ENCODE results near the gene IDH3A.

IDH3A gene

GRCh38 chr15:78130466-78131294 is 18.5 kb upstream of the IDH3A start:
- Histone ChIP-seq H3K36me3 (ENCODE audit: insufficient read depth, low read length) (no peaks in the 10 kb centered on the region), H3K9ac (ENCODE audit: low read length) (no peak overlapping the region), H3K27me3 (ENCODE audit: control insufficient read depth in 1 of 2, insufficient read depth in 2 of 2, low read length in 2 of 2) (no peaks in the 10 kb centered on the region), H3K9me3 (ENCODE audit: low read length) (no peaks in the 10 kb centered on the region), H3K27ac (ENCODE audit: low read depth, low read length) (no peak overlapping the region), H3K4me3 (ENCODE audit: low read depth in 1 of 2, low read length in 2 of 2) (peak overlapping the region in 1 of 2 donors; percentile 45), H3K4me1 (ENCODE audit: insufficient read depth, low read length) (peaks cover 9% of the 10 kb centered on the region)

GRCh38 chr15:78131295-78132061 is 17.7 kb upstream of the IDH3A start, which contains the start of gene CIB2:
TSS of gene CIB2 (minus strand) at chr15:78131445. CDS start at chr15:78131215, 230 bp downstream.
- Histone ChIP-seq H3K36me3 (ENCODE audit: insufficient read depth, low read length) (no peaks in the 10 kb centered on the region), H3K4me1 (ENCODE audit: insufficient read depth, low read length) (peaks cover 9% of the 10 kb centered on the region), H3K27me3 (ENCODE audit: control insufficient read depth in 1 of 2, insufficient read depth in 2 of 2, low read length in 2 of 2) (no peaks in the 10 kb centered on the region), H3K9me3 (ENCODE audit: low read length) (no peaks in the 10 kb centered on the region), H3K4me3 (ENCODE audit: low read depth in 1 of 2, low read length in 2 of 2) (peak within 1 kb of the TSS; percentile 45 to 82), H3K9ac (ENCODE audit: low read length) (peak within 1 kb of the TSS; percentile 72), H3K27ac (ENCODE audit: low read depth, low read length) (peak within 1 kb of the TSS; percentile 66)

GRCh38 chr15:78133801-78134200 is 15.4 kb upstream of the IDH3A start:
- Histone ChIP-seq H3K4me3 (ENCODE audit: low read depth in 1 of 2, low read length in 2 of 2) (no peak overlapping the region), H3K27ac (ENCODE audit: low read depth, low read length) (no peak overlapping the region), H3K9ac (ENCODE audit: low read length) (no peak overlapping the region), H3K27me3 (ENCODE audit: control insufficient read depth in 1 of 2, insufficient read depth in 2 of 2, low read length in 2 of 2) (no peaks in the 10 kb centered on the region), H3K36me3 (ENCODE audit: insufficient read depth, low read length) (no peaks in the 10 kb centered on the region), H3K9me3 (ENCODE audit: low read length) (no peaks in the 10 kb centered on the region), H3K4me1 (ENCODE audit: insufficient read depth, low read length) (peaks cover 9% of the 10 kb centered on the region)

- Histone ChIP-seq H3K9me3 (ENCODE audit: low read length) (no peaks in the 10 kb centered on the region), H3K36me3 (ENCODE audit: insufficient read depth, low read length) (no peaks in the 10 kb centered on the region), H3K9ac (ENCODE audit: low read length) (no peak overlapping the region), H3K27me3 (ENCODE audit: control insufficient read depth in 1 of 2, insufficient read depth in 2 of 2, low read length in 2 of 2) (no peaks in the 10 kb centered on the region), H3K4me3 (ENCODE audit: low read depth in 1 of 2, low read length in 2 of 2) (no peak overlapping the region), H3K27ac (ENCODE audit: low read depth, low read length) (no peak overlapping the region), H3K4me1 (ENCODE audit: insufficient read depth, low read length) (no peaks in the 10 kb centered on the region)
These were observed 9.6 kb upstream of the IDH3A start for GRCh38 chr15:78139578-78139977.

- H3K36me3 ChIP-seq (ENCODE audit: insufficient read depth, low read length), result no peaks in the 10 kb centered on the region
- no peaks in the 10 kb centered on the region for H3K27me3 ChIP-seq (ENCODE audit: control insufficient read depth in 1 of 2, insufficient read depth in 2 of 2, low read length in 2 of 2)
- no peak overlapping the region for H3K27ac ChIP-seq (ENCODE audit: low read depth, low read length)
- no peak overlapping the region for H3K4me3 ChIP-seq (ENCODE audit: low read depth in 1 of 2, low read length in 2 of 2)
- no peaks in the 10 kb centered on the region for H3K9me3 ChIP-seq (ENCODE audit: low read length)
- no peaks in the 10 kb centered on the region for H3K4me1 ChIP-seq (ENCODE audit: insufficient read depth, low read length)
- no peak overlapping the region for H3K9ac ChIP-seq (ENCODE audit: low read length)
These were observed 8.9 kb upstream of the IDH3A start for GRCh38 chr15:78140292-78140691.

- H3K4me1 ChIP-seq (ENCODE audit: insufficient read depth, low read length), result no peaks in the 10 kb centered on the region
- H3K9me3 ChIP-seq (ENCODE audit: low read length), result no peaks in the 10 kb centered on the region
- no peaks in the 10 kb centered on the region for H3K27me3 ChIP-seq (ENCODE audit: control insufficient read depth in 1 of 2, insufficient read depth in 2 of 2, low read length in 2 of 2)
- H3K9ac ChIP-seq (ENCODE audit: low read length), result no peak overlapping the region
- H3K36me3 ChIP-seq (ENCODE audit: insufficient read depth, low read length), result no peaks in the 10 kb centered on the region
- H3K27ac ChIP-seq (ENCODE audit: low read depth, low read length), result no peak overlapping the region
- H3K4me3 ChIP-seq (ENCODE audit: low read depth in 1 of 2, low read length in 2 of 2), result no peak overlapping the region
These were observed 6.8 kb upstream of the IDH3A start for GRCh38 chr15:78142332-78142731.

GRCh38 chr15:78146425-78147154 is 2.6 kb upstream of the IDH3A start:
- Histone ChIP-seq H3K9me3 (ENCODE audit: low read length) (no peaks in the 10 kb centered on the region), H3K27ac (ENCODE audit: low read depth, low read length) (no peak overlapping the region), H3K36me3 (ENCODE audit: insufficient read depth, low read length) (no peaks in the 10 kb centered on the region), H3K27me3 (ENCODE audit: control insufficient read depth in 1 of 2, insufficient read depth in 2 of 2, low read length in 2 of 2) (no peaks in the 10 kb centered on the region), H3K4me1 (ENCODE audit: insufficient read depth, low read length) (peaks cover 22% of the 10 kb centered on the region), H3K9ac (ENCODE audit: low read length) (no peak overlapping the region), H3K4me3 (ENCODE audit: low read depth in 1 of 2, low read length in 2 of 2) (no peak overlapping the region)

GRCh38 chr15:78147566-78147965 is 1.6 kb upstream of the IDH3A start:
- no peak overlapping the region for H3K9ac ChIP-seq (ENCODE audit: low read length)
- H3K27me3 ChIP-seq (ENCODE audit: control insufficient read depth in 1 of 2, insufficient read depth in 2 of 2, low read length in 2 of 2), result no peaks in the 10 kb centered on the region
- no peaks in the 10 kb centered on the region for H3K36me3 ChIP-seq (ENCODE audit: insufficient read depth, low read length)
- peaks cover 22% of the 10 kb centered on the region for H3K4me1 ChIP-seq (ENCODE audit: insufficient read depth, low read length)
- no peak overlapping the region for H3K4me3 ChIP-seq (ENCODE audit: low read depth in 1 of 2, low read length in 2 of 2)
- H3K27ac ChIP-seq (ENCODE audit: low read depth, low read length), result no peak overlapping the region
- no peaks in the 10 kb centered on the region for H3K9me3 ChIP-seq (ENCODE audit: low read length)

GRCh38 chr15:78148392-78149067 is 632 bp upstream of the IDH3A start:
- H3K4me3 ChIP-seq (ENCODE audit: low read depth in 1 of 2, low read length in 2 of 2), result peak overlapping the region; percentile 67 to 81
- H3K4me1 ChIP-seq (ENCODE audit: insufficient read depth, low read length), result peaks cover 22% of the 10 kb centered on the region
- no peaks in the 10 kb centered on the region for H3K9me3 ChIP-seq (ENCODE audit: low read length)
- H3K27me3 ChIP-seq (ENCODE audit: control insufficient read depth in 1 of 2, insufficient read depth in 2 of 2, low read length in 2 of 2), result no peaks in the 10 kb centered on the region
- peak overlapping the region; percentile 86 for H3K27ac ChIP-seq (ENCODE audit: low read depth, low read length)
- H3K9ac ChIP-seq (ENCODE audit: low read length), result peak overlapping the region; percentile 61
- no peaks in the 10 kb centered on the region for H3K36me3 ChIP-seq (ENCODE audit: insufficient read depth, low read length)

- Histone ChIP-seq H3K27me3 (ENCODE audit: control insufficient read depth in 1 of 2, insufficient read depth in 2 of 2, low read length in 2 of 2) (no peaks in the 10 kb centered on the region), H3K4me1 (ENCODE audit: insufficient read depth, low read length) (peaks cover 28% of the 10 kb centered on the region), H3K9me3 (ENCODE audit: low read length) (no peaks in the 10 kb centered on the region), H3K36me3 (ENCODE audit: insufficient read depth, low read length) (peaks cover 5% of the 10 kb centered on the region), H3K4me3 (ENCODE audit: low read depth in 1 of 2, low read length in 2 of 2) (peak overlapping the region; percentile 67 to 81), H3K27ac (ENCODE audit: low read depth, low read length) (peak overlapping the region; percentile 77), H3K9ac (ENCODE audit: low read length) (peak overlapping the region; percentile 53)
These were observed 916 bp downstream of the IDH3A start for GRCh38 chr15:78149805-78150751.
